ENCODE data around the gene PRKX. TPM values are rescaled to one million over a fixed set of nuclear protein-coding genes. Genes with fewer than 3 reads are reported as not detected.
"Not testable (repeated sequence)": the region's sequence is repeated elsewhere in the genome, so short reads cannot be mapped to it uniquely, and the experiment has no call there.

The PRKX gene
- total RNA-seq, 4 donors from 2014 or later, result 1.2 to 4.7 (median 2.3) TPM

- no peak for TF ChIP-seq POLR2A (IDR thresholded peaks at IDR 0.05)
- TF ChIP-seq CTCF (IDR thresholded peaks at IDR 0.05 in 4 of 5, conservative IDR thresholded peaks at IDR 0.05 in 1 of 5), result no peak
- in situ Hi-C loops (cut with MboI; ENCODE audit: low sequenced_read_pairs in 4 of 4) (no loop called here), intact Hi-C loops (cut with DNase I; ENCODE audit: low total_unique reads) (no loop called here)
- H3K4me3 ChIP-seq, result no peak overlapping the region
- no peaks in the 10 kb centered on the region for H3K27me3 ChIP-seq
- H3K36me3 ChIP-seq, result no peaks in the 10 kb centered on the region
- H3K4me1 ChIP-seq, result no peaks in the 10 kb centered on the region
- no peak overlapping the region for H3K27ac ChIP-seq
- H3K9me3 ChIP-seq, result no peaks in the 10 kb centered on the region
- DNase-seq, result no peak
- ATAC-seq, result no peak
These were observed 30.5 kb upstream of the PRKX start for GRCh38 chrX:3743801-3744439.

GRCh38 chrX:3740946-3741345 is 27.5 kb upstream of the PRKX start:
- intact Hi-C loops (cut with DNase I; ENCODE audit: low total_unique reads); in situ Hi-C loops (cut with MboI; ENCODE audit: low sequenced_read_pairs in 4 of 4); H3K4me1 ChIP-seq; DNase-seq; H3K4me3 ChIP-seq; H3K36me3 ChIP-seq; H3K27me3 ChIP-seq; ATAC-seq; H3K9me3 ChIP-seq; H3K27ac ChIP-seq: not testable (repeated sequence)

- H3K36me3 ChIP-seq, result no peaks in the 10 kb centered on the region
- no peaks in the 10 kb centered on the region for H3K27me3 ChIP-seq
- DNase-seq, result no peak
- no peak overlapping the region for H3K27ac ChIP-seq
- no peaks in the 10 kb centered on the region for H3K9me3 ChIP-seq
- no peak overlapping the region for H3K4me3 ChIP-seq
- no peak for ATAC-seq
- intact Hi-C loops (cut with DNase I; ENCODE audit: low total_unique reads), result no loop called here
- H3K4me1 ChIP-seq, result no peaks in the 10 kb centered on the region
- no peak for TF ChIP-seq POLR2A (IDR thresholded peaks at IDR 0.05)
- no peak for TF ChIP-seq CTCF (IDR thresholded peaks at IDR 0.05 in 4 of 5, conservative IDR thresholded peaks at IDR 0.05 in 1 of 5)
- in situ Hi-C loops (cut with MboI; ENCODE audit: low sequenced_read_pairs in 4 of 4), result no loop called here
These were observed 25.1 kb upstream of the PRKX start for GRCh38 chrX:3738509-3738908.

- H3K27ac ChIP-seq; in situ Hi-C loops (cut with MboI; ENCODE audit: low sequenced_read_pairs in 4 of 4); intact Hi-C loops (cut with DNase I; ENCODE audit: low total_unique reads); H3K9me3 ChIP-seq; DNase-seq; H3K4me3 ChIP-seq; H3K4me1 ChIP-seq; ATAC-seq; H3K27me3 ChIP-seq; H3K36me3 ChIP-seq: not testable (repeated sequence)
These were observed 23.1 kb upstream of the PRKX start for GRCh38 chrX:3736536-3736935.

GRCh38 chrX:3735891-3736290 is 22.4 kb upstream of the PRKX start:
- H3K4me3 ChIP-seq; DNase-seq; H3K27me3 ChIP-seq; in situ Hi-C loops (cut with MboI; ENCODE audit: low sequenced_read_pairs in 4 of 4); H3K27ac ChIP-seq; ATAC-seq; H3K9me3 ChIP-seq; intact Hi-C loops (cut with DNase I; ENCODE audit: low total_unique reads); H3K36me3 ChIP-seq; H3K4me1 ChIP-seq: not testable (repeated sequence)

GRCh38 chrX:3734456-3734855 is 21.0 kb upstream of the PRKX start:
- H3K9me3 ChIP-seq; H3K27me3 ChIP-seq; H3K36me3 ChIP-seq; H3K4me1 ChIP-seq; ATAC-seq; H3K4me3 ChIP-seq; intact Hi-C loops (cut with DNase I; ENCODE audit: low total_unique reads); DNase-seq; H3K27ac ChIP-seq; in situ Hi-C loops (cut with MboI; ENCODE audit: low sequenced_read_pairs in 4 of 4): not testable (repeated sequence)

- Histone ChIP-seq H3K36me3 (no peaks in the 10 kb centered on the region), H3K9me3 (no peaks in the 10 kb centered on the region), H3K4me1 (no peaks in the 10 kb centered on the region), H3K27ac (no peak overlapping the region), H3K4me3 (no peak overlapping the region), H3K27me3 (no peaks in the 10 kb centered on the region)
- ATAC-seq, result no peak
- TF ChIP-seq CTCF (IDR thresholded peaks at IDR 0.05 in 4 of 5, conservative IDR thresholded peaks at IDR 0.05 in 1 of 5), result no peak
- TF ChIP-seq POLR2A (IDR thresholded peaks at IDR 0.05), result no peak
- in situ Hi-C loops (cut with MboI; ENCODE audit: low sequenced_read_pairs in 4 of 4), result no loop called here
- intact Hi-C loops (cut with DNase I; ENCODE audit: low total_unique reads), result no loop called here
- DNase-seq, result no peak
These were observed 19.6 kb upstream of the PRKX start for GRCh38 chrX:3733043-3733430.

- intact Hi-C loops (cut with DNase I; ENCODE audit: low total_unique reads); H3K27ac ChIP-seq; H3K4me1 ChIP-seq; ATAC-seq; H3K27me3 ChIP-seq; in situ Hi-C loops (cut with MboI; ENCODE audit: low sequenced_read_pairs in 4 of 4); H3K9me3 ChIP-seq; H3K36me3 ChIP-seq; H3K4me3 ChIP-seq; DNase-seq: not testable (repeated sequence)
These were observed 19.0 kb upstream of the PRKX start for GRCh38 chrX:3732326-3733042.
